BLaER1 (cell line): ENCODE measurements around the gene BPI.
A peak's percentile ranks its signal among the peaks of the same experiment; 100 is the strongest.
"Not testable (repeated sequence)": the region's sequence is repeated elsewhere in the genome, so short reads cannot be mapped to it uniquely, and the experiment has no call there.

Source experiments
- H3K27ac ChIP-seq: shearing (Covaris generic); formaldehyde crosslinking; 2 replicates; pipeline ENCODE4 v1.8.1; 2022
- H3K27me3 ChIP-seq: shearing (Covaris generic); formaldehyde crosslinking; 2 replicates; pipeline ENCODE4 v1.8.1; 2022
- H3K36me3 ChIP-seq: shearing (Covaris generic); formaldehyde crosslinking; 2 replicates; pipeline ENCODE4 v1.8.1; 2022
- H3K4me1 ChIP-seq: shearing (Covaris generic); formaldehyde crosslinking; 2 replicates; pipeline ENCODE4 v1.8.1; 2022
- H3K4me2 ChIP-seq: shearing (Covaris generic); formaldehyde crosslinking; 2 replicates; pipeline ENCODE4 v1.8.1; 2022
- H3K4me3 ChIP-seq: shearing (Covaris generic); formaldehyde crosslinking; 2 replicates; pipeline ENCODE4 v1.8.1; 2022
- H3K9ac ChIP-seq: shearing (Covaris generic); formaldehyde crosslinking; 2 replicates; pipeline ENCODE4 v1.8.1; 2022
- H3K9me3 ChIP-seq: shearing (Covaris generic); formaldehyde crosslinking; 2 replicates; pipeline ENCODE4 v1.8.1; 2022
- H4K20me1 ChIP-seq: shearing (Covaris generic); formaldehyde crosslinking; 2 replicates; pipeline ENCODE4 v1.8.1; 2022
- Cebpa-rat ChIP-seq: shearing (Covaris generic); IDR thresholded peaks from 2 replicates; pipeline ENCODE4 v1.8.1; 2022

BPI gene

DNA sequence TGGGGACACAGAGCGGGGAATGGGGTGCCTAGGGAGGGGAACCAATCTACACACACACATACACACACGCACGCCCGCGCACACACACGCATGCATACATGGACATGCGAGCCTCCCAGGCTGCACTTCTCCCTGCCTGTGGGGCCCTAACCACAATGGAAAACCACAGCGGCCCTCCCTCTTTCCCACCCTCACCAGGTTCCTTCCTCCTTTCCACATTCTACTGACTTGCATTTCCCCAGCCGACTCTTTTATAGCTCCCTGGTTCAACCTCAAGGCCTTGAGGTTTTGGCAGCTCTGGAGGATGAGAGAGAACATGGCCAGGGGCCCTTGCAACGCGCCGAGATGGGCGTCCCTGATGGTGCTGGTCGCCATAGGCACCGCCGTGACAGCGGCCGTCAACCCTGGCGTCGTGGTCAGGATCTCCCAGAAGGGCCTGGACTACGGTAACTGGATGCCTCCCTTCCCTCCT, at the start of gene BPI:
Gene BPI, plus strand, starts transcription at position 249 of the 472 bp plus-strand sequence. Its CDS starts 68 bp downstream, at position 317.
- no peak within 1 kb of the TSS for H3K9ac ChIP-seq
- no peak for TF ChIP-seq Cebpa-rat
- peak within 1 kb of the TSS; percentile 83 for H3K4me2 ChIP-seq
- H3K9me3 ChIP-seq, result no peaks in the 10 kb centered on the region
- peaks cover 50% of the 10 kb centered on the region for H3K4me1 ChIP-seq
- peaks cover 23% of the 10 kb centered on the region for H4K20me1 ChIP-seq
- H3K36me3 ChIP-seq, result no peaks in the 10 kb centered on the region
- peaks cover 23% of the 10 kb centered on the region for H3K27me3 ChIP-seq
- peak within 1 kb of the TSS; percentile 16; the same call in 1 of the 2 replicates for H3K4me3 ChIP-seq
- H3K27ac ChIP-seq, result no peak within 1 kb of the TSS

DNA sequence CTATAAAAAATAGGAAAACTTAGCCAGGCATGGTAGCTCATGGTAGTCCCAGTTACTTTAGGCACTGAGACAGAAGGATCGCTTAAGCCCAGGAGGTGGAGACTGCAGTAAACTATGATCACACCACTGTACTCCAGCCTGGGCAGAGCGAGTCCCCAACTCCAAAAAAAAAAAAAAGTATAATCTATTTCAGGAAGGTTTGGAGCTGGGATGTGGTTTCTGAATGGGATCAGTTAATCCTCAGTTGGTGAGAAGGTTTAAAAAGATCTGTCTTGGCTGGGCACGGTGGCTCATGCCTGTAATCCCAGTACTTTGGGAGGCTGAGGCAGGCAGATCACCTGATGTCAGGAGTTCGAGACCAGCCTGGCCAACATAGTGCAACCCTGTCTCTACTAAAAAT, 49.3 kb upstream of the BPI start:
- not testable (repeated sequence) for H3K27me3 ChIP-seq

GRCh38 chr20:38255393-38255792, 48.6 kb upstream of the BPI start:
- H3K36me3 ChIP-seq, result no peaks in the 10 kb centered on the region
- H3K9me3 ChIP-seq, result no peaks in the 10 kb centered on the region
- H3K9ac ChIP-seq, result no peak overlapping the region
- H3K4me1 ChIP-seq, result no peaks in the 10 kb centered on the region
- no peak overlapping the region for H3K4me3 ChIP-seq
- no peak overlapping the region for H3K27ac ChIP-seq
- H3K27me3 ChIP-seq, result no peaks in the 10 kb centered on the region
- no peaks in the 10 kb centered on the region for H4K20me1 ChIP-seq
- H3K4me2 ChIP-seq, result no peak overlapping the region
- no peak for TF ChIP-seq Cebpa-rat

More for the DNA sequence above, 49.3 kb upstream of the BPI start:
- H4K20me1 ChIP-seq, H3K4me1 ChIP-seq, H3K4me2 ChIP-seq, H3K9me3 ChIP-seq, H3K9ac ChIP-seq, H3K36me3 ChIP-seq, H3K4me3 ChIP-seq, H3K27ac ChIP-seq: not testable (repeated sequence)

DNA sequence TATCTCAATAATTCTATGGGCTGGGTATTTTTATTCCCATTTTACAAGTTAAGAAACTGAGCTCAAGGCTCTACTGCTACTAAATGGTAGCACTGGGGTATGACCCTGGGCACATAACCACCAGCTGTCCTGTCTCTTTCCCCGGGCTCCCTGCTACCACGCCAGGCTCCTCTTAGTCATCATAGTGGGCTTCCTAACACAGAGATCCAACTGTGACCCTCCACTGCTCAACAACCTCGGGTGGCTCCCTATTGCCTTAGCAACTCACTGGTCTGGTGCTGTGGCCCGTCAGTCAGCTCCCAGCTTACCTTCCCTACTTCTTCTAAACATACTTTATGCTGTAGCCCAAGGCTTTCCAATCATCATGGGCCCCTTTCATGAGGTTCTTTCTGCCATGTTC, 47.9 kb upstream of the BPI start:
- no peaks in the 10 kb centered on the region for H3K4me1 ChIP-seq
- TF ChIP-seq Cebpa-rat, result no peak
- no peak overlapping the region for H3K9ac ChIP-seq
- H3K9me3 ChIP-seq, result no peaks in the 10 kb centered on the region
- no peaks in the 10 kb centered on the region for H4K20me1 ChIP-seq
- no peak overlapping the region for H3K4me2 ChIP-seq
- no peak overlapping the region for H3K27ac ChIP-seq
- H3K27me3 ChIP-seq, result no peaks in the 10 kb centered on the region
- H3K4me3 ChIP-seq, result no peak overlapping the region
- H3K36me3 ChIP-seq, result no peaks in the 10 kb centered on the region

DNA sequence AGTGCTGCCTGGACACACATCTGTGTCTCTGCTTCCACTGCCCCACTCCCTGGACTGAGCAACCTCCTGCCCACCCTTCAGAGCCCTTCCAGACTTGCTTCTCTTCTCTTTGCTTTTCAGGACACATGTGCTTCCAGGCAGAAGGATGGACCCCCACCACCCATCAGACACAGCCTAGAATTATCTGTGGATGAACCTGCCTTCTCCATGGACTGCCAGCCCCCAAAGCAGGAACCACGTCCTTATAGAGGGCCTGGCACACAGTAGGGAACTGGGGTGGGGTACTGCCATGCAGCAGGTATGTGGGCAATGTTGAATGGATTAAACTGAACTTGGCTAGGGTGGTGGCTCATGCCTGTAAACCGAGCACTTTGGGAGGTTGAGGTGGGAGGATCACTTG, 47.0 kb upstream of the BPI start:
- no peak overlapping the region for H3K4me3 ChIP-seq
- H3K27ac ChIP-seq, result no peak overlapping the region
- H4K20me1 ChIP-seq, result no peaks in the 10 kb centered on the region
- no peak for TF ChIP-seq Cebpa-rat
- H3K4me2 ChIP-seq, result no peak overlapping the region
- no peak overlapping the region for H3K9ac ChIP-seq
- H3K9me3 ChIP-seq, result no peaks in the 10 kb centered on the region
- no peaks in the 10 kb centered on the region for H3K36me3 ChIP-seq
- no peaks in the 10 kb centered on the region for H3K4me1 ChIP-seq
- H3K27me3 ChIP-seq, result no peaks in the 10 kb centered on the region

DNA sequence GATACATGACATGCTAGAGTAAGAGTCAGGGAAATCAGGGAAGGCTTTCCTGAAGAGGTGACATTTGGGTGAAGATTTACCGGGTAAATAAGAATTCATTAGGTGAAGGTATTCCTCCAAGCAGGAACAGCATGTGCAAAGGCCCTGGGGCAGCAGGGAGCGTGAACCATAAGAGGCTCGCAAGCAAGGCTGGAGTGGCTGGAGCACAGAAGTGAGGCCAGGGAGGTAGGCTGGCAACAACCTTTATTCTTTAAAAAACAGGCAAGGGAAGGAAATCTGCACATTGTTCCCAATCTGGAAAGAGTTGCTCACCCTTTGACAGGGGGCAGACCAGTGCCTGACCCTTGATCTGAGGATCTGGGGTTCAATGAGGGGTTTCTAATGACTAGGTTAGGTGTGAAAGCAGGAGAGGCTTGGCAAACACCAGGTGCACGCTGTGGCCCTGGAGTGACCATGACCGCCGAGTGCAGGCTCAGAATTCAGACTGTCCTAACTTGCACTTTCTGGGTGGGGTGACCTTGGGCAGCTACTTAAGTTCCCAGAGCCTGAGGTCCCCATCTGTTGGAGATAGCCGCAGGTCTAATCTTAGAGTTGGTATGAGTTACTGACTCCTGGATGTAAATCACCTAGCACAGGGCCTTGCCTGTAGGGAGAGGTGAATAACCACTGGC, 45.3 kb upstream of the BPI start:
- 0 out of 2 replicates have a peak, but pooled peaks cover 4% of the 10 kb centered on the region for H3K4me1 ChIP-seq
- no peaks in the 10 kb centered on the region for H3K9me3 ChIP-seq
- H3K27me3 ChIP-seq, result no peaks in the 10 kb centered on the region
- no peak overlapping the region for H3K4me3 ChIP-seq
- H3K4me2 ChIP-seq, result no peak overlapping the region
- H3K9ac ChIP-seq, result no peak overlapping the region
- no peaks in the 10 kb centered on the region for H3K36me3 ChIP-seq
- TF ChIP-seq Cebpa-rat, result no peak
- no peaks in the 10 kb centered on the region for H4K20me1 ChIP-seq
- H3K27ac ChIP-seq, result no peak overlapping the region

DNA sequence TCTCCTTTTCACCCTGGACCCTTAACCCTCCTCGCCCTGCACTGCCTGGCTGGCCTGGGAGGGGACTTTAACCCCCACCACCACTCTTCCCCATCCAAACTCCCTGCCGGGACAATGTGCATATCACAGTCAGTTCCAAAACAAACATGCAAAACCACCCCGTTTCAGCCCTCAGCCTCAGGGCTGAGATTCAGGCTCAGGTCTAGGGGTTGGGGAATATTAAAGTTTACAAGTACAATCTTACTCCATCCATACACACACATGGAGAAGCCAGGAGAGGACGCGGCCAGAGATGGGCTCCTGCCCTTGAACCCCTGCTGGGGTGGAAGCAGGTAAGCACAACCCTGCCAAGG, 44.0 kb upstream of the BPI start:
- Histone ChIP-seq H3K4me3 (no peak overlapping the region), H3K36me3 (no peaks in the 10 kb centered on the region), H3K9me3 (no peaks in the 10 kb centered on the region), H3K27me3 (no peaks in the 10 kb centered on the region), H3K9ac (no peak overlapping the region), H3K4me1 (0 out of 2 replicates have a peak, but pooled peaks cover 4% of the 10 kb centered on the region), H3K4me2 (no peak overlapping the region), H3K27ac (no peak overlapping the region), H4K20me1 (no peaks in the 10 kb centered on the region)
- no peak for TF ChIP-seq Cebpa-rat

- no peak within 1 kb of the TSS for H3K4me3 ChIP-seq
- no peaks in the 10 kb centered on the region for H3K27me3 ChIP-seq
- H3K9ac ChIP-seq, result no peak within 1 kb of the TSS
Measured at GRCh38 chr20:38260378-38261053, 43.4 kb upstream of the BPI start, which contains the start of gene KIAA1755. KIAA1755 (minus strand) TSS chr20:38260735; CDS start chr20:38260500, 235 bp downstream.

GRCh38 chr20:38261054-38261390, 42.9 kb upstream of the BPI start:
- H3K27ac ChIP-seq, result no peak overlapping the region
- H4K20me1 ChIP-seq, result no peaks in the 10 kb centered on the region
- no peak overlapping the region for H3K4me2 ChIP-seq
- H3K9me3 ChIP-seq, result no peaks in the 10 kb centered on the region
- no peaks in the 10 kb centered on the region for H3K36me3 ChIP-seq
- 0 out of 2 replicates have a peak, but pooled peaks cover 4% of the 10 kb centered on the region for H3K4me1 ChIP-seq
- TF ChIP-seq Cebpa-rat, result no peak
- no peak overlapping the region for H3K9ac ChIP-seq
- H3K4me3 ChIP-seq, result no peak overlapping the region
- no peaks in the 10 kb centered on the region for H3K27me3 ChIP-seq

More at GRCh38 chr20:38260378-38261053, 43.4 kb upstream of the BPI start, which contains the start of gene KIAA1755:
- H3K27ac ChIP-seq, result no peak within 1 kb of the TSS
- no peaks in the 10 kb centered on the region for H4K20me1 ChIP-seq
- H3K4me2 ChIP-seq, result no peak within 1 kb of the TSS
- H3K36me3 ChIP-seq, result no peaks in the 10 kb centered on the region
- TF ChIP-seq Cebpa-rat, result no peak
- no peaks in the 10 kb centered on the region for H3K9me3 ChIP-seq
- H3K4me1 ChIP-seq, result 0 out of 2 replicates have a peak, but pooled peaks cover 4% of the 10 kb centered on the region

DNA sequence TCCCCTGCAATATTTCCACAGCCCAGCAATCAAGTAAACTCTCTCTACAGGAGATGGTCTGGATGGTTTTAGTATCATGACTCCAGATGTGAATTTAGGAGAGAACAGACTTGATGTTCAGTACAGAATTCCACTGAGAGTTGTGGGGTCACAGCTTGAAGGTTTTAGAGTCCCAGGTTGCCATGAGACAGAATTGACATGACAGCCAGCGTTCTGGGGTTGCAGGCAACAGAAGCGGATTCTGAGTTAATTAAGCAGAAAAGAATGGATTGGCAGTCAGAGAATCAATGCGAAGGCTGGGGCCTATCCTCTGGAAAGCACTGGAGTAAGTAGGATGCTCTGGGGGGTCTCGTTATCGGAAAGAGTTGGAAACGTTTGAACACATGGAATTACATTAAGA, 41.0 kb upstream of the BPI start:
- Histone ChIP-seq H4K20me1 (no peaks in the 10 kb centered on the region), H3K27me3 (no peaks in the 10 kb centered on the region), H3K4me3 (no peak overlapping the region), H3K27ac (no peak overlapping the region), H3K9me3 (no peaks in the 10 kb centered on the region), H3K36me3 (no peaks in the 10 kb centered on the region), H3K4me2 (no peak overlapping the region), H3K9ac (no peak overlapping the region), H3K4me1 (peaks cover 7% of the 10 kb centered on the region; the same call in 1 of the 2 replicates)
- TF ChIP-seq Cebpa-rat, result no peak
